ENCODE measurements around the gene C1orf74. TPM values are rescaled to one million over a fixed set of nuclear protein-coding genes. Genes with fewer than 3 reads are reported as not detected.

Gene C1orf74
- total and polyA plus RNA-seq, 4 donors: 0.82 to 1.8 (median 1.1) TPM

DNA sequence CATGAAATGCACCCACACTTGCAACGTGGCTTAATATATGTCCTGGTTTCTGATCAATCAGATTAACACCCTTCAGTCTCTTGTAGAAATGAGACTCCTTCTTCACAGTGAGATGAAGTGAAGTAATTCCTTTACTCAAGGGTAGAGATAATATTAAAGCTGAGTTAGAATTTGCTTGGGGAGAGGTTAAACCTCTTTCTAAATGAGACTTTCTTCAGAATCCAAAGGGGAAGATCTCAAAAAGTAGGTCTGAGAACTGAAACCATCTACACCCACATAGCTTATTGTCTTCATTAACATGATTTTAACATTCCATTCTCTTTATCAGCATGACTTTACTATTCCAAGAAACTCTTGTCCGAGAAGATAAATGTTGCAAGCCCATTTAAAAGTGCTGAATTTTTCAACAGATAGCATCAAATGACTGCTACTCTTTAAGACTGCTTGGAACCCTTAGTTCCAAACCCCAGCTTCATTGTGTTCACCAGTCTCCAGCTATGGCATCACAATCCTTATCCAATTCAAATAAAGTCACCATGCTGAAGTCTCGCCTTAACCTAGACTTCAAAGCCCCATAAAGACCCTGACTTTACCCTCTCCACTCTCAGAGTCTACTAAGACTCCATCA, 47.8 kb downstream of the C1orf74 start:
- TF ChIP-seq FOXA1 (IDR thresholded peaks at IDR 0.05): no peak
- TF ChIP-seq RAD21 (IDR thresholded peaks at IDR 0.05): no peak
- TF ChIP-seq JUND (IDR thresholded peaks at IDR 0.05): no peak
- TF ChIP-seq HNF4A (conservative IDR thresholded peaks at IDR 0.05): no peak
- no peak for TF ChIP-seq NR2F2 (IDR thresholded peaks at IDR 0.05)
- TF ChIP-seq, protein P1, sequence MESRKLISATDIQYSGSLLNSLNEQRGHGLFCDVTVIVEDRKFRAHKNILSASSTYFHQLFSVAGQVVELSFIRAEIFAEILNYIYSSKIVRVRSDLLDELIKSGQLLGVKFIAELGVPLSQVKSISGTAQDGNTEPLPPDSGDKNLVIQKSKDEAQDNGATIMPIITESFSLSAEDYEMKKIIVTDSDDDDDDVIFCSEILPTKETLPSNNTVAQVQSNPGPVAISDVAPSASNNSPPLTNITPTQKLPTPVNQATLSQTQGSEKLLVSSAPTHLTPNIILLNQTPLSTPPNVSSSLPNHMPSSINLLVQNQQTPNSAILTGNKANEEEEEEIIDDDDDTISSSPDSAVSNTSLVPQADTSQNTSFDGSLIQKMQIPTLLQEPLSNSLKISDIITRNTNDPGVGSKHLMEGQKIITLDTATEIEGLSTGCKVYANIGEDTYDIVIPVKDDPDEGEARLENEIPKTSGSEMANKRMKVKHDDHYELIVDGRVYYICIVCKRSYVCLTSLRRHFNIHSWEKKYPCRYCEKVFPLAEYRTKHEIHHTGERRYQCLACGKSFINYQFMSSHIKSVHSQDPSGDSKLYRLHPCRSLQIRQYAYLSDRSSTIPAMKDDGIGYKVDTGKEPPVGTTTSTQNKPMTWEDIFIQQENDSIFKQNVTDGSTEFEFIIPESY (IDR thresholded peaks at IDR 0.05): no peak
- no peak for TF ChIP-seq FOXA2 (IDR thresholded peaks at IDR 0.05)
- no peak for TF ChIP-seq HNF4G (IDR thresholded peaks at IDR 0.05)
- no peak for TF ChIP-seq RXRA (IDR thresholded peaks at IDR 0.05)
- TF ChIP-seq, protein P2, sequence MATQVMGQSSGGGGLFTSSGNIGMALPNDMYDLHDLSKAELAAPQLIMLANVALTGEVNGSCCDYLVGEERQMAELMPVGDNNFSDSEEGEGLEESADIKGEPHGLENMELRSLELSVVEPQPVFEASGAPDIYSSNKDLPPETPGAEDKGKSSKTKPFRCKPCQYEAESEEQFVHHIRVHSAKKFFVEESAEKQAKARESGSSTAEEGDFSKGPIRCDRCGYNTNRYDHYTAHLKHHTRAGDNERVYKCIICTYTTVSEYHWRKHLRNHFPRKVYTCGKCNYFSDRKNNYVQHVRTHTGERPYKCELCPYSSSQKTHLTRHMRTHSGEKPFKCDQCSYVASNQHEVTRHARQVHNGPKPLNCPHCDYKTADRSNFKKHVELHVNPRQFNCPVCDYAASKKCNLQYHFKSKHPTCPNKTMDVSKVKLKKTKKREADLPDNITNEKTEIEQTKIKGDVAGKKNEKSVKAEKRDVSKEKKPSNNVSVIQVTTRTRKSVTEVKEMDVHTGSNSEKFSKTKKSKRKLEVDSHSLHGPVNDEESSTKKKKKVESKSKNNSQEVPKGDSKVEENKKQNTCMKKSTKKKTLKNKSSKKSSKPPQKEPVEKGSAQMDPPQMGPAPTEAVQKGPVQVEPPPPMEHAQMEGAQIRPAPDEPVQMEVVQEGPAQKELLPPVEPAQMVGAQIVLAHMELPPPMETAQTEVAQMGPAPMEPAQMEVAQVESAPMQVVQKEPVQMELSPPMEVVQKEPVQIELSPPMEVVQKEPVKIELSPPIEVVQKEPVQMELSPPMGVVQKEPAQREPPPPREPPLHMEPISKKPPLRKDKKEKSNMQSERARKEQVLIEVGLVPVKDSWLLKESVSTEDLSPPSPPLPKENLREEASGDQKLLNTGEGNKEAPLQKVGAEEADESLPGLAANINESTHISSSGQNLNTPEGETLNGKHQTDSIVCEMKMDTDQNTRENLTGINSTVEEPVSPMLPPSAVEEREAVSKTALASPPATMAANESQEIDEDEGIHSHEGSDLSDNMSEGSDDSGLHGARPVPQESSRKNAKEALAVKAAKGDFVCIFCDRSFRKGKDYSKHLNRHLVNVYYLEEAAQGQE (IDR thresholded peaks at IDR 0.05): no peak
- TF ChIP-seq EGR1 (IDR thresholded peaks at IDR 0.05; ENCODE audit: low read depth in 2 of 2): no peak
- TF ChIP-seq, protein P3, sequence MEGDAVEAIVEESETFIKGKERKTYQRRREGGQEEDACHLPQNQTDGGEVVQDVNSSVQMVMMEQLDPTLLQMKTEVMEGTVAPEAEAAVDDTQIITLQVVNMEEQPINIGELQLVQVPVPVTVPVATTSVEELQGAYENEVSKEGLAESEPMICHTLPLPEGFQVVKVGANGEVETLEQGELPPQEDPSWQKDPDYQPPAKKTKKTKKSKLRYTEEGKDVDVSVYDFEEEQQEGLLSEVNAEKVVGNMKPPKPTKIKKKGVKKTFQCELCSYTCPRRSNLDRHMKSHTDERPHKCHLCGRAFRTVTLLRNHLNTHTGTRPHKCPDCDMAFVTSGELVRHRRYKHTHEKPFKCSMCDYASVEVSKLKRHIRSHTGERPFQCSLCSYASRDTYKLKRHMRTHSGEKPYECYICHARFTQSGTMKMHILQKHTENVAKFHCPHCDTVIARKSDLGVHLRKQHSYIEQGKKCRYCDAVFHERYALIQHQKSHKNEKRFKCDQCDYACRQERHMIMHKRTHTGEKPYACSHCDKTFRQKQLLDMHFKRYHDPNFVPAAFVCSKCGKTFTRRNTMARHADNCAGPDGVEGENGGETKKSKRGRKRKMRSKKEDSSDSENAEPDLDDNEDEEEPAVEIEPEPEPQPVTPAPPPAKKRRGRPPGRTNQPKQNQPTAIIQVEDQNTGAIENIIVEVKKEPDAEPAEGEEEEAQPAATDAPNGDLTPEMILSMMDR (IDR thresholded peaks at IDR 0.05; ENCODE audit: low read depth, low read length, missing input control): no peak
- no peak for TF ChIP-seq SP1 (IDR thresholded peaks at IDR 0.05)
- TF ChIP-seq, protein P4, sequence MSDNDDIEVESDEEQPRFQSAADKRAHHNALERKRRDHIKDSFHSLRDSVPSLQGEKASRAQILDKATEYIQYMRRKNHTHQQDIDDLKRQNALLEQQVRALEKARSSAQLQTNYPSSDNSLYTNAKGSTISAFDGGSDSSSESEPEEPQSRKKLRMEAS (IDR thresholded peaks at IDR 0.05): no peak
- TF ChIP-seq GABPA (IDR thresholded peaks at IDR 0.05 in 1 of 2, conservative IDR thresholded peaks at IDR 0.05 in 1 of 2): no peak
- TF ChIP-seq, protein P5, sequence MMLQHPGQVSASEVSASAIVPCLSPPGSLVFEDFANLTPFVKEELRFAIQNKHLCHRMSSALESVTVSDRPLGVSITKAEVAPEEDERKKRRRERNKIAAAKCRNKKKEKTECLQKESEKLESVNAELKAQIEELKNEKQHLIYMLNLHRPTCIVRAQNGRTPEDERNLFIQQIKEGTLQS (IDR thresholded peaks at IDR 0.05): no peak
- TF ChIP-seq YY1 (IDR thresholded peaks at IDR 0.05): no peak
- TF ChIP-seq TAF1 (conservative IDR thresholded peaks at IDR 0.05): no peak
- no peak overlapping the region for H3K9ac ChIP-seq (ENCODE audit: low read depth in 1 of 2, low read length in 2 of 2)
- 51% methylated on average over 3 of the region's 3 CpGs for WGBS
- DNase-seq (ENCODE audit: low spot score): no peak
- peaks cover 0 to 40% (median 28%) of the 10 kb centered on the region in 4 donors for H3K4me1 ChIP-seq (ENCODE audit: control insufficient read depth in 4 of 4, insufficient read depth in 4 of 4, low read length in 3 of 4)
- H3K36me3 ChIP-seq (ENCODE audit: control insufficient read depth in 4 of 4, insufficient read depth in 3 of 4, low read depth in 1 of 4, low read length in 3 of 4): peaks cover 0 to 28% (median 13%) of the 10 kb centered on the region in 4 donors
- H3K9me3 ChIP-seq (ENCODE audit: control insufficient read depth in 4 of 4, low read length in 3 of 4): no peaks in the 10 kb centered on the region
- H3K27ac ChIP-seq (ENCODE audit: low read depth in 1 of 2, low read length in 2 of 2): peak overlapping the region in 1 of 2 donors; percentile 18
- no peaks in the 10 kb centered on the region for H3K27me3 ChIP-seq (ENCODE audit: control insufficient read depth in 4 of 4, insufficient read depth in 4 of 4, low read length in 3 of 4)
- H3K4me3 ChIP-seq (ENCODE audit: low read depth in 1 of 3, low read length in 3 of 3): no peak overlapping the region
